ENCODE data around the gene MRPS35.
"Not testable (repeated sequence)": the region's sequence is repeated elsewhere in the genome, so short reads cannot be mapped to it uniquely, and the experiment has no call there.

MRPS35 gene

DNA sequence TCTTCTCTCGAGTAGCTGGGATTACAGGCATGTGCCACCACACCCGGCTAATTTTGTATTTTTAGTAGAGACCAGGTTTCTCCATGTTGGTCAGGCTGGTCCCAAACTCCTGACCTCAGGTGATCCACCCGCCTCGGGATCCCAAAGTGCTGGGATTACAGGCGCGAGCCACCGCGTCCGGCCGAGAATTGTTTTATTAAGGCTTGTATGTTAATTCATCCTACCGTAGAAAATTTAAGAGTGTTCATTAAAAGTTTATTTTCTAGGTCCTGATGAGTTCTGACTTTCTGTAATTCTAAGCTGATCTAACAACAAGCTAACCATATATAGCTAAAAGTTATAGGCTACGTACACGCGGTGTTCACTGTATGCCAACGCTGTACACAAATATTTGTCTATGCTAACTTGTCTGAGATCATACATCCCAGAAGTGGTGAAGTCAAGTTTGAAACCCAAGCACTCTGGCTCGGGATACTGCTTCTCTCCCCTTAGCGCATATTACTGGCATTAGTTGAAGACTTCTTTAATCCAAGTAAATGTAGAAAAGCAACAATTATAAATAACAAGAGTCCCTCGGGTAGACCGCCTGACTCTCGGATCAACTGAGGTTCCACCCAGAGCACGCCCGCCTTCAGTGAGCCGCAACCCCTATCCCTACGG is 570 bp upstream of the MRPS35 start:
- DNase-seq = no peak

DNA sequence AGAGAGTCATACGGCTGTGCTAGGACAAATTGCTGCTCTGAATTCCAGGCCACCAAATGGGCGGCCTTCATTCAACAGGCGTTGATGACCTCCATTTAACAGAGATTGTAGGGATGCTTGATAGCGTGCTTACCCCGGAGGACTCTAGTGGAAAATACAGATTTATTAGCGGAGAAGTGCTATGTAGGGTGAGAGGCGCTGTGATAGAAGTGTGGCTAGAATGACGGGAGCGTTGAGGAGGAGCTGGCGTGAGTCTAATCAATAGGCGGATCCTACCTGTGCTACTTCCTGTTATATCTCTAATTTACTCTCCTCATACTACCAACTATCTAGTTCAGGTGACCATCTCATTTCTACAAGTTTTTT is 668 bp downstream of the MRPS35 start:
- DNase-seq = peak; percentile 73

DNA sequence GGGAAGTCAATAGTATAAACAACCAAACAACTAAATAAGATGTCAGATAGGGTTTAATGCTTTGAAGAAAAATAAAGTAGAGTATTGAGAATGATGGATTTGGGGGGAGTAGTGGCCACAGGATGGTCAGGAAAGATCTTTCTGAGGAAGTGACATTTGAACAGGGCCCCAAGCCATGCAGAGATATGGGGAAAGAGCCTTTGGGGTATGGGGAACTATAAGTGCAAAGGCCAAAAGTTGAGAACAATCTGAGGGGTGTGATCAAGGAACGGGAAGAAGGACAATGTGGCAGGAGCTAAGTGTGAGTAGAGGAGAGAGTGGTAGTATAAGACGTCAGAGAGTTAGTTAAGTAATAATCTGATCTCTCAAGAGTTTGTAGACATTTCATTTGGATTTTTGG is 1.3 kb downstream of the MRPS35 start:
- no peak for DNase-seq

DNA sequence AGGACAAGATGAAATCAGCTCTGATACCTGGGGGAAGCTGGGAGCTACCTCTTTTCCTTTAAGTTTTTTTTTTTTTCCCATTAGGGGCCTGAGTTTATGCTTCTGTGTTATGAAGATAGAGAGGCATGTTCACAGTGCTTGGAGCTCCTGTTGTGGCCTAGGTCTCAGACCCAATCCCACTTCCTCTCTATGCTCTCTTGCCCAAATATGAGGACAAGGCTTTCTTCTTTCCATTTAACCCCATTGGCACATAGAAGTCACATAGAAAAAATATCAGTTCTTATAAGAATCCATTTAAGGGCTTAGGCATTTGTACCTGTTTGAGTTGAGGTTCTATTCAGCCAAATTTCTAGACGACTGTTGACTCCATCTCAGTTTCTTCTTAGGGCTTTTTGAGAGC is 12.6 kb downstream of the MRPS35 start:
- DNase-seq = no peak

DNA sequence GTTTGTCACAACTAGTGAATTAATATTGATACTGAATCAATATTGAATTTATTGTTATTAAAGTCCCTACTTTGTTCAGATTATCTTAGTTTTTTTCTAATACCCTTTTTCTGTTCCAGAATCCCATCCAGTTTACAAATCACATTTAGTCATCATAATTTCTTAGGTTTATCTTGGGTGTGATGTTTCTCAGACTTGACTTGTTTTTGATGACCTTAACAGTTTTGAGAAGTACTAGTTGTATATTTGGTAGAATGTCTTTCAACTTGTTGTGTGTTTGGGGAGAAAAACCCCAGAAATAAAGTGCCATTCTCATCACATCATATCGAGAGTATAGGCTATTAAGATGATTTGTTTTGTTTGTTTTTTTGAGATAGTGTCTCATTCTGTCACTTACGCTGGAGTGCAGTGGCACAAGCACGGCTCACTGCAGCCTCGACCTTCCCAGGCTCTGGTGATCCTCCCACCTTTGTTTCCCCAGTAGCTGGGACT is 19.5 kb downstream of the MRPS35 start:
- DNase-seq = no peak

DNA sequence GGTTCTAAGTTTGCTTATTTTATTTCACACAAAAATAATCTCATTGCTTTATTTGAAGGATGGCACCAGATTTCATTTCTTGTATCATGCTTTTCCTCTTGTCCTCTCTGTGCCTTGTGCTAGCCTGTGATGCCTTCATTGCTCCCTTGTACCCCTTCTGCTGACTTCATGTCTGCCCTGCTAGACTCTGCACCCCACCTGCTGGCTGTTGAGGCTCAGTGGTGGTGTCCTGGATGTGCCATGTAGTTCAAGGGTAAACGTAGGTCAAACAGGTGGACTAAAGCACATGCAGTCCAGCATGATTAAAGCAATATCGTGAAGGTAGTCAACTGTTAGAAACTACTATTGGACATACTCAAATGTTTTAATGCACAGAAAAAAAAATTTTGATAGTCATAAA is 21.6 kb downstream of the MRPS35 start:
- no peak for DNase-seq

DNA sequence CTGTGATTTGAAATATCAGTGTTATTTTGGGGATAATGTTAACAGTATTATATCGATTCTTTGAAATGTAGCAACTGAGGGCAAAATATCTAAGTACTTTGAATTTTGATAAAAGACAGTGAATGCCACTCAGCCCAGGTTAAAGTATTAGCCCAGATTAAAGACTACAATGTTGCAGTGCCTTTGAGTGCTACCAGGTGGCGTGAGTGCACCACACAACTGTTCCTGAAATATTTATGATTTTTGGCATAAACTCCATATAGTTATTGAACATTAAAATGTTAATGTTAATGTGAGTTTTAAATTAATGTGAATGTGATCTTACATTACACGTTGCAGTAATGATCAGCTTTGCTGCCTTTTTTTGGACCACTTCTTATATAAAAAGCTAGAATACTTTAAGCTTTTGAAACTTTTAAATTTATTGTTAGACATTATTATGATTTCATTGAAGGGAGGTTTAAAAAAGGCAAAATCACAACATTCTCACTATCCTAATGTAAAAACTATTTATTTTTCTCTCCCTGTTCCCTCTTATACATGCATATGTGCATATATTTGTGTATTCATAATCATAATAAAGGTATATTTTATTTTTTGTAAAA is 22.5 kb downstream of the MRPS35 start:
- DNase-seq = no peak

DNA sequence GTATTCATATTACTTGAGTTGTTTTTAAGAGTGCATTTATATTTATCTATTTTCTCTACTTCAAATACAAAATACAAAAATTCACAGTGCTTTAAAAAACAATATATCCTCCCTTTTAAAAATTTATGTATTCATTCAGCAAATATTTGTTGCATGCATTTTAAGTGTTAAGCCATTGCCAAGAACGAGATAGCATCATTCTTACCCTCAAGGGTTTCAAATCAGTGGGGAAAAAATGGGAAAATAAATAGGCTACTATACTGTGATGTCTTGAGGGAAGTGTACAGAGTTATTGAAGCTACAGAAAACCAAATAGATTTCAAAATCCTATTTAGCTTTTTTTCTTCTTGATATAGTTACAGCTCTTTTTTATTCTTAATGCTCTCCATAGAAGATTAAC is 23.2 kb downstream of the MRPS35 start:
- DNase-seq = no peak

DNA sequence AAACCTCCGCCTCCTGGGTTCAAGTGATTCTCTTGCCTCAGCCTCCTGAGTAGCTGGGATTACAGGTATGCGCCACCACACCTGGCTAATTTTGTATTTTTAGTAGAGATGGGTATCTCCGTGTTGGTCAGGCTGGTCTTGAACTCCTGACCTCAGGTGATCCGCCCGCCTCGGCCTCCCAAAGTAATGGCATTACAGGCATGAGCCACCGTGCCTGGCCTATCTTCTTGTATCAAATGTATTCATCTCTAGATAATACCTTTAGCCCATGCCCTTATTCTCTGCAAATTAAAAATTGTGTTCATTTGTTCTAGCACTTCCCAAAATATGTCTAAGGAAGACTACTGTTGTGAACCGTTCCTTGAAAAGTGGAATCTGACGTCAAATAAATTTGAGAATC is 23.7 kb downstream of the MRPS35 start:
- not testable (repeated sequence) for DNase-seq

DNA sequence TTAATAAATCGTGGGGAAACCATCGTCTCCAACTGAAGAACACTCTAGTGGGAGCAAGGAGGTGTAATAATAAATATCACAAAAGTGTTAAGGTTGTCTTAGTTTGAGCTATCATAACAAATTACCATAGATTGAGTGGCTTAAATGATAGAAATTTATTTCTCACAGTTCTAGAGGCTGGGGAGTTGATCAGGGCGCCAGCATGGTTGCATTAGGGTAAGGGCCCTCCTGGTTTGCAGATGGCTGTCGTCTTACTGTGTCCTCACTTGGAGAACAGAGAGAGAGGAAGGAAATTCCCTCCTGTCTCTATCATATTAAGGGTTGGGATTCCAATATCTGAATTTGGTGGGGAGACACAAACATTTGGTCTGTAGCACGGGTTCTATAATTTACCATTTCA is 33.0 kb downstream of the MRPS35 start:
- no peak for DNase-seq

DNA sequence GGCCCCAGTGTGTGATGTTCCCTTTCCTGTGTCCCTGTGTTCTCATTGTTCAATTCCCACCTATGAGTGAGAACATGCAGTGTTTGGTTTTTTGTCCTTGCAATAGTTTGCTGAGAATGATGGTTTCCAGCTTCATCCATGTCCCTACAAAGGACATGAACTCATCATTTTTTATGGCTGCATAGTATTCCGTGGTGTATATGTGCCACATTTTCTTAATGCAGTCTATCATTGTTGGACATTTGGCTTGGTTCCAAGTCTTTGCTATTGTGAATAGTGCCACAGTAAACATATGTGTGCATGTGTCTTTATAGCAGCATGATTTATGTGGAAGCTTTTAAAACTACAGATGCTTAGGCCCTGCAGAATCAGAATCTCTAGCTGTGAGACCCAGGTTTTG is 35.1 kb downstream of the MRPS35 start:
- DNase-seq = not testable (repeated sequence)

DNA sequence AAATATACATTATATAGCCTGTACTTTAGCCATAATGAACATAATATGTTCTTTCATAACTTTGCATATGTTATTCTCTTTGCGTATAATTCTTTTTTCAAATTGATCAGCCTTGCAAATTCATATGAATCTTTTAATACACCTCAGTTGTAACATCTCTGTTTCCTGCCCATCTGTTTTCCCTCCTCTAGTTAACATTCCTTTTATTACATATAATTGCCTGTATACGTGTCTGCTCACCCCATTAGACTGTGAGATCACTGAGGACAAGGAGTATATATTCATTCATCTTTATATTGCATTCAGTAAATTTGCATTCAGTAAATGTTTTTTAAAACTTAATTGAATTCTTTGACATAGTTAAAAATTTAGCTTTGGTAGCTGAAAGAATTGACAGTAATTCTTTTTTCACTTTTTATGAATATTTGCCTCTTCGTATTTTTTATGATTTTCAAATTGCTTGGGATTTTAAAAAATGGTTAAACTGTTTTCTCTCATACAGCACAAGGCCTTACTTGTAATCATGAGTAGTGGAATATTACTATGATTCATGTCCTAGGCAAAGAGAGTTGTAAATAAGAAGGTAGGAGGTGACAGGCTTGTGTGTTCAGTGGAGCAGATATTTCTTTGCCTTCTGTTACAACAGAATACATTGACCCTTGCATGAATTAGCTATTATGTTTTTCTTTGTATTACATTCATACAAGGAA is 36.6 kb downstream of the MRPS35 start:
- DNase-seq = no peak

DNA sequence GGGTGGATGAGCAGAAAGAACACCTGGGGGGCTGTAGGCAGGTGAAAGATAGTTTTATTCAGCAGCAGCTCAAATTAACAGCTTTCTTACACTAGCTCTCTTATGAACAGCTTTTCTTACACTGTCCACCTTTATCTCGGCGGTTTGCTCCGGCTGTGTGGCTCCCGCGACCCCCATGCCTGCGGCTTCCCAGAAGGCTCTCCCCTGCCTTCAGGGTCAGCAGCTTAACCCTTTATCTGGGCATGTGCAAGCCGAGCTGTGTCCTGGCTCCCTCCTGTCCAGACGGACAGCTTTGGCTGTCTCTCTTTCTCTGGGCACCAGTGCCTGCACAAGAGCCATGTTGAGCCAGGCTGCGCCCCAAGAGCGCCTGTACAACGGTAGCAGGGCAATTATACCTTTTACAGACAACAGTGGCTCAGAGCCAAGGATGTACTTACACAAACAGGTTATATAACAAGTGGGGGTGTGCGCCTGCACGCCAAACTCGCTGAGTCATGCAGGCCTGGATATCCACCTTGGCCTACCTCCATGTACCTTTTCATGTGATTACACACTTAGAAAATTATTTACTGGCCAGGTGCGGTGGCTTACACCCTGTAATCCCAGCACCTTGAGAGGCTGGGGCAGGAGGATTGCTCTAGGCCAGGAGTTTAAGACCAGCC is 40.9 kb downstream of the MRPS35 start:
- no peak for DNase-seq

DNA sequence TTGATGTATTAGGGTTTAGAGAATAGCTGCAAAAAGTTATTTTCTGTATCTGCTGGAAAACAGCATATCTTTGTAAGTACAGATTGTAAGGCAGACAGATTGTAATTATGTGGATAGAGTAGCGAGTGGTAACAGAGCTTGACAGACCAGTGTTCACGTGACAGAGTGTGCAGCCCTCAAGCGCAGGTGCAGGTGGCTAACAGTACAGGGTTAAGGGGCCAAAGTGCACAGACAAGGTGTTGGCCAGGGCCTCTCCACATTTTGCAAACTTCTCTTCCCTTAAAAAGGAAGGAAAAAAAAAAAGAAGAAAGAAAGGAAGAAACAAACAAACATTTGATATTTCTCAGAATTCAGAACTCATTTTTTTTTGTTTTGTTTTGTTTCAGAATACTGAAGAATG is 44.2 kb downstream of the MRPS35 start:
- DNase-seq = no peak

DNA sequence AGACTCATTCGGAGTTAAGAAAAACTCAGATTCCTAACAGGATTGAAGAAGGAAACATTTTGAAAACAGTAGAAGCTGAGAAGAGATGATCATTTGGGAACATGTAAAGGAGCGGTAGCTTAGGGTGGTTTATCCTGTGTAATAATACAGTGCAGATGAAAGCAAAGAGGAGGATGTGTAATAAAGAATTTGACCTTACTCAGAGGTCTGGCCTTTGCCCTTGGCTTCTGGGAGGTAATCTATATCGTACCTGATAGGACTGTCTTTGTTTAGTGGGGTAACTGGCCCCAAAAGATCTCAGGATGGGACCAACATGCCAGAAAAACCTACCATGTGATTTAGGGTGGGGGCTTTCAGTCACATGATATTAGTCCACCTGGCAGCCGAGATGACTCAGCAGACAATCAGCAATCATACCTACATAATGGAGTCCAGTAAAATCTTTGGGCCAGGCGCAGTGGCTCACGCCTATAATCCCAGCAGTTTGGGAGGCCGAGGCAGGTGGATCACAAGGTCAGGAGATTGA is 46.1 kb downstream of the MRPS35 start:
- no peak for DNase-seq

DNA sequence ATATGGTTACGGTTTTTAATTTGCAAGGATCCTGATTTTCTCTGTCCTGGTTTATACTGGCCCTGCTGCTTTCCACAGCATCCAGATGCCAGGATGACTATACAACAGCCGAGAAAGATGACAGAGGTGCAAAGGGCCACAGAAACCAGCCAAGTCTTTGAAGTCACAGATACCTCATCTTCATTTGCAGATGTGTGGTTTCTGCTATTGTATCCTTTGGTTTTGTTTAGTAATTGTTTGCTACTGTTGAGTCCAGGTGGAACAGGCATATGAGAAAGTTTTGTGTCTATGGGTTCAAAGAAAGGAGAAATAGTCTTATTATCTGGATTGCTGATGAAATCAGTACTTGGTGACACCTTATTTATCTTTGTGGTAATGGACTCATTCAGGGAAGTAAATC is 52.1 kb downstream of the MRPS35 start:
- no peak for DNase-seq

DNA sequence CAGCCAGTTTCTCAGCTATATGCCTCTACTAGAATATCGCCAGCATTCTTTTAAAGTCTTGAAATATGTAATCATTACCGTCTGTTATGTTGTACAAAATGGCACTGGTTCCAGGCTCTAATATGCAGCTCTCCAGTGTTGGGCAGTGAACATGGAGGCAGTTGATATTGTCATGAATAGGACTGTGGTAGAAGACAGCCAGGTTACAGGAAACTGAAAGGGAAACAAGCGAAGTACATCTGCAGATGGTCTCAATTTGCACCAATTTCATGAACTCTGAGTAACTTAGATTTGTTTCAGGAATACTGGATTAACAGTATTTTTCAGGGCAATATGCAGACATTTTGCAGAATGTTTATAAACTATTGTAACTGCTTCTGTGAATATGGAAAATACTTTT is 56.0 kb downstream of the MRPS35 start:
- DNase-seq = no peak

DNA sequence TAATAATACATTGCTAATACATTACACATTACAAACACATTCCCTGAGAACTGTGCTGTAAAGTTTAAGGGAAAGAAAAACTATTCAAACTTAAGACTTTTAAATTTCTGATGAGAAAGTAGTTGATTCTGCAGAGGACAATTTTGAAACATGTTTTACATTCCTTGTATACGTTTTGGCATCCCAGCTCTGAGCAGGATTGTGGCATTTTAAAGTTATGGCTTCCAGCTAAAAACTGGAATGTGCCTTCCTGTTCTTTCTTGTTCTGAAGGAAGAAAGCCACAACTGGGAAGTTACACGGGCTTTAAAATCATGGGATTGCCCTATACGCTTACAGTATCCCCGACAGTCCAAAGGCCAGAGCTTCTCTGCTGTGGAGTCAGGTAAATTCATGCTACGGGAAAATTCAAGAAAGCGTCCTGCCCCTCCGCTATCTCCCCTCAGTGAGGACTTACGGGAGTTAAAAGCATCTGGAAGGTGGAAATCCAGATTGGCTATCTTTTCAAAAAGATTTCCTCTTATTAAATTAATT is 58.6 kb downstream of the MRPS35 start:
- DNase-seq = no peak

DNA sequence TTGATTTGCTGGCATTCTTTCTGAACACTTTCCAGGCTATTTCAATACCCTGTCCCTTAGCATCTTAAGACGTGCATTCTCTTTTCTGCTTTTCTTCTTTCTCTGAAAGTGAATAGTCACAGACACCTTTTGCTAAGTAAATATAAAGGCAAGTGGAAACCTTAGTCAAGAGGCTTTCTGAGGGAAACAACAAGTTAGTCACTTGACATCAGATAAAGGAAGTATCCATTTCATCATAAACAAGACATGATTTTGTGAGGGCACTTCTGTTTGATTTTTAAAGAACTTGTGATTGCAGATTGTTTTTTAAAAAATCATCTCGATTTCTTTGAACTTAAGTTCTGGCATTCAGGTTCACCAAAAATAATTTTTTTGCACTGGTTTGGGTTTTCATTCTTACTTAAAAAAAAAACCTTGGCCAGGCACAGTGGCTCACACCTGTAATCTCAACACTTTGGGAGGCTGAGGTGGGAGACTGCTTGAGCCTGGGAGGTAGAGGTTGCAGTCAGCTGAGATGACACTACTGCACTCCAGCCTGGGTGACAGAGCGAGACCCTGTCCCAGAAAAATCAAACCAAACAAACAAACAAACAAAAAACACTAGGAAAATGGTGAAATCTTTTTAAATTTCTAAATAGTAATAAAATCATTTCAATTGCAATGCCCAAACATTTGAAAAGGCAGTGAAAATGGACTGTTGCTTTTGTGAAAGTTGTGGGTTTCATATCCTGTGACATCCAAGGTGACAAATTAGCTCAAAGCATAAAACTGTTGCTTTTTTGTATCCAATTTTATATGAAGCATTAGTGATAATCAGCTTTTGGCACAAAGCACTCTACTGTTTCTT is 61.1 kb downstream of the MRPS35 start:
- DNase-seq = no peak

DNA sequence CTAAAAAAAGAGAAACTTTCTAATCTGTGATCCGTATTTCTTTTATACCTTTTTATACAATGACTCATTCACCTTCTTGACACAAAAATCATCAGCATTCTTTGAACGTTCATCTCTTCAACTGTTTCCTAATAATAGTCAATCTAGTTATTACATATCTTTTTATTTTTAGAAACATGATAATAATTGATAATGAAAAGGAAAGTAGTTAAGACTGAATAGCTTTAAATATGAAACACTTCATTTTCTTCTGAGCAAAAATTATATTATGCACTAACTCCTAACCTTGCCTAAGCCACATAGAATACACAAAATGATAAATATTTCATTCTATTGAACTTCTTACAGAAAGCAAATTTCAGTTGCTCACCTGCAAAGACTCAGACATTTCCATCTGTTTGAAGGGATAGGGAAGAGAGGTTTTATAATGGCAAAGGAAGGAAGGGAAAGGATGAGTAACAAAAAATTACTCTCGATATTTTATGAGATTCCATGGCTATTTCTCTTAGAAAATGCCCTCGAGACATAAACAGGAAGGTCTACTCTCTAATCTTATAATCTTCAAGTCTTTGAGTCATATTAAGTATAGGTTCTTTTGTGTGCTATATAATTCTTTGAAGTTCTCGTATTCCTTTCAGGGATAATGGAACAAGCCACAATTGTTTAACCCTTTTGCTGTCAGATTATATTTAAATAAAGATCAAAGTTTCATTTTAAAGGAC is 61.9 kb downstream of the MRPS35 start:
- no peak for DNase-seq

DNA sequence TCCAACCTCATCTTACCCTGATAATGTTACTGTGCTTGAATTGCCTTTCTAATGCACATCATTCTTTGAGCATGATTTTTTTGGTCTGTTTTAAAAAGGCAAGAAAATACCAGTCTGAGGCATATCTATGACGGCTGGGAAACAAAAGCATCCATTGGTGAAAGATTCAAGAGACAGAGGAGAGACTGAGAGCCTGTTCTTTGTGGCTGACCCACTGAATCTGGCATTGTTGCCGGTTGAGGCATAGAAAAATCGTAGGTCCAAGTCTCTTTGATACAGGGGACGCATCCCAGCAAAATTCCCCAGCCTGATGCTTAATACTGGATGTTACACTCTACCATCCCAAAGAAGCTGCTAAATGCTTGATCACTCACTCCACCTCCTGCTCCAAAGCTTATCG is 66.5 kb downstream of the MRPS35 start:
- no peak for DNase-seq

DNA sequence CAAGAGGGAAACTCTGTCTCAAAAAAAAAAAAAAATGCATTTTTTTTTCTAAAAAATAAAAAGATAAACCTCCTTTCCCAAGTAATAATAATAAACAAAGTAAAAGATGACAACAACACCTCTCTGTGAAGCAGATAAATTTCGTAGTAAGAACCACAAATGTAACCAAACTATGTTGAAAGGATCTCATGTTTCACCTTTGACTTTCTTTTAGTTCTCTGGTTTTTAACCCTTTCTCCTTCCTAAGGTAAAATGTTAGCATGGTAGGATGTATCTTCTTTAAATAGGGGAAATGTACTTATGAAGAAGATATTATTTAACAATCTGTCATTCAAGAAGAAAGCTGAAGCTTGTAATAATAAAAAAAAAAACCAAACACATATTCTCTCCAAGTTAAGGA is 67.6 kb downstream of the MRPS35 start:
- no peak for DNase-seq

All from NCI-H1092 treated with DMSO at 0.1 percent for 48 hours (cell line).